Keratinocyte (primary cell): Measurements from ENCODE around the gene GGA2.

Experiments used
- CTCF ChIP-seq, 3 experiments: IDR thresholded peaks in 1 of 3; conservative IDR thresholded peaks in 1 of 3; optimal IDR thresholded peaks in 1 of 3; 2 replicates in 2 of 3; 3 replicates in 1 of 3; pipeline versions ENCODE3 to v1.5.1; 2011; ENCODE audit warnings: low read length in 3 of 3, mild to moderate bottlenecking in 3 of 3, moderate library complexity in 2 of 3, control low read depth in 1 of 3, inconsistent platforms in 1 of 3; ENCODE audit not compliant: insufficient read depth in 2 of 3; ENCODE audit errors: extremely low read depth in 1 of 3
- EZH2 ChIP-seq: IDR thresholded peaks from one replicate; pipeline ENCODE4 v1.6.1; 2012; ENCODE audit warnings: inconsistent platforms, mild to moderate bottlenecking, low read length, moderate library complexity

DNA sequence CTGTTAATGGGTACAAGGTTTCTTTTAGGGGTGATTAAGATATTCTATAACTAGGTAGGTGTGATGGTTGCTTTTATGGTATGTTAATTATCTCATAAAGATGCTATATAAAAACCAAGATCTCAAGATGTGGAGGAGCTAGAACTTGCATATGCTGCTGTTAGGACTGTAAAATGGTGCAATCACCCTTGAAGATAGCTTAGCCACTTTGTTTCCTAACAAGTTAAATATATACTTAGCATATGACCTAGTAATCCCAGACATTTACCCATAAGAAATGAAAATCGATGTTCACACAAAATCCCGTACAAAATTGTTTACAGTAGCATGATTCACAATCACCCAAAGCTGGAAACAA, 25.1 kb downstream of the GGA2 start:
- TF ChIP-seq EZH2 (no peak), CTCF (optimal IDR thresholded peaks at IDR 0.05 in 1 of 3, IDR thresholded peaks at IDR 0.05 in 1 of 3, conservative IDR thresholded peaks at IDR 0.05 in 1 of 3; ENCODE audit: extremely low read depth in 1 of 3, insufficient read depth in 2 of 3, low read length in 3 of 3) (no peak)
